RWPE2 (cell line): ENCODE data around the gene NCAM1.

Experiments used
- ATAC-seq: fragments of 200-7000 bp; cut with Tn5 transposase; 3 replicates; pipeline ENCODE4 v1.9.1; 2021; ENCODE audit warnings: low read depth
- DNase-seq: peaks from one replicate; pipeline ENCODE4 v3.0.0-alpha.2; 2020; ENCODE audit warnings: low spot score
- H3K27ac ChIP-seq: fragments of 450-650 bp; 2 replicates; pipeline ENCODE4 v1.5.1; 2017; ENCODE audit warnings: mild to moderate bottlenecking; ENCODE audit not compliant: poor library complexity, severe bottlenecking
- H3K27me3 ChIP-seq: fragments of 250-450 bp; sonication (Bioruptor Pico); 2 replicates; pipeline ENCODE4 v1.5.1; 2021; ENCODE audit warnings: mild to moderate bottlenecking, moderate library complexity; ENCODE audit not compliant: insufficient read depth, poor library complexity, severe bottlenecking
- H3K36me3 ChIP-seq: fragments of 250-450 bp; sonication (Bioruptor Pico); 2 replicates; pipeline ENCODE4 v1.5.1; 2020; ENCODE audit warnings: low read depth, mild to moderate bottlenecking, moderate library complexity
- H3K4me1 ChIP-seq: fragments of 250-450 bp; sonication (Bioruptor Pico); 2 replicates; pipeline ENCODE4 v1.5.1; 2021; ENCODE audit warnings: mild to moderate bottlenecking, moderate library complexity; ENCODE audit not compliant: insufficient read depth, poor library complexity, severe bottlenecking
- H3K4me3 ChIP-seq: fragments of 250-450 bp; sonication (Bioruptor Pico); 2 replicates; pipeline ENCODE4 v1.5.1; 2021; ENCODE audit warnings: mild to moderate bottlenecking, moderate library complexity; ENCODE audit not compliant: severe bottlenecking
- H3K9me3 ChIP-seq: fragments of 250-450 bp; sonication (Bioruptor Pico); 2 replicates; pipeline ENCODE4 v1.5.1; 2021; ENCODE audit warnings: mild to moderate bottlenecking, moderate library complexity; ENCODE audit not compliant: severe bottlenecking
- TF ChIP-seq, protein P1 (sequence below): fragments of 450-650 bp; IDR thresholded peaks from one replicate; pipeline ENCODE4 v1.5.1; 2017; ENCODE audit warnings: mild to moderate bottlenecking, moderate library complexity; ENCODE audit not compliant: poor library complexity, severe bottlenecking

NCAM1 gene

DNA sequence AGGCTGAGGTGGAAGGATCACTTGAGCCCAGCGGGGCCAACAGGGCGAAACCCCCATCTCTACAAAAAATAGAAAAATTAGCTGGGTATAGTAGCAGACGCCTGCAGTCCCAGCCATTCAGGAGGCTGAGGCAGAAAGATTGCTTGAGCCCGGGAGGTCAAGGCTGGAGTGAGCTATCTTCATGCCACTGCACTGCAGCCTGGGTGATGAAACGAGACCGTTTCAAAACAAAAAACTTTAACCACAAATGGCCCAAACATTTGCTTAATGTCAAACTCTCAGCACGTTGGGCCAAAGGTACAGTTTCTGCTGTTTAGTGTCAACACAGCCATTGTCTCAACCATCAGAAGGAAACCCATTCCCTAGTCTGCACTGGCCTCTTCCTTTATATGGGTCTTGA is 284.0 kb downstream of the NCAM1 start:
- Histone ChIP-seq H3K27me3 (no peaks in the 10 kb centered on the region), H3K36me3 (no peaks in the 10 kb centered on the region), H3K9me3 (no peaks in the 10 kb centered on the region), H3K4me3 (no peak overlapping the region), H3K27ac (no peak overlapping the region), H3K4me1 (no peaks in the 10 kb centered on the region)
- no peak for DNase-seq
- TF ChIP-seq, protein P1, sequence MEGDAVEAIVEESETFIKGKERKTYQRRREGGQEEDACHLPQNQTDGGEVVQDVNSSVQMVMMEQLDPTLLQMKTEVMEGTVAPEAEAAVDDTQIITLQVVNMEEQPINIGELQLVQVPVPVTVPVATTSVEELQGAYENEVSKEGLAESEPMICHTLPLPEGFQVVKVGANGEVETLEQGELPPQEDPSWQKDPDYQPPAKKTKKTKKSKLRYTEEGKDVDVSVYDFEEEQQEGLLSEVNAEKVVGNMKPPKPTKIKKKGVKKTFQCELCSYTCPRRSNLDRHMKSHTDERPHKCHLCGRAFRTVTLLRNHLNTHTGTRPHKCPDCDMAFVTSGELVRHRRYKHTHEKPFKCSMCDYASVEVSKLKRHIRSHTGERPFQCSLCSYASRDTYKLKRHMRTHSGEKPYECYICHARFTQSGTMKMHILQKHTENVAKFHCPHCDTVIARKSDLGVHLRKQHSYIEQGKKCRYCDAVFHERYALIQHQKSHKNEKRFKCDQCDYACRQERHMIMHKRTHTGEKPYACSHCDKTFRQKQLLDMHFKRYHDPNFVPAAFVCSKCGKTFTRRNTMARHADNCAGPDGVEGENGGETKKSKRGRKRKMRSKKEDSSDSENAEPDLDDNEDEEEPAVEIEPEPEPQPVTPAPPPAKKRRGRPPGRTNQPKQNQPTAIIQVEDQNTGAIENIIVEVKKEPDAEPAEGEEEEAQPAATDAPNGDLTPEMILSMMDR = no peak
- ATAC-seq = no peak

DNA sequence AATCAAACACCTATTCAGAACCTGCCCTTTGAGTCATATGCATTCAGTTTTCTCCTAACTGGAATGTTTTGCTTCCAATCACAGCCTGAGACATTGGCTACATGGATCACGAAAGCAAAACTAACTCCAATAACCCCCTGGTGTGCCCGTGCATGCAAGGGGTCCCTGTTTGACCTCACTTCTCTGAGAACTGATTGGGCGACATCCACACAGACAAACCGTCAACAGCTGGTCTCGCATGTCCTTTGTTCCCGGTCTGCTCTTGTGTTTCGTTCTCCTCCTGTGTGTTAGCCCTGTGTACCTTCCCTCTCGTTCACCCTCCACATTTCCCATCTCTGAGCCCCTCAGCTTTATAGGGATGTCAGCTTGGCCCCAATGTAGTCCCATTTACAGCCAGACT is 286.0 kb downstream of the NCAM1 start:
- DNase-seq (no peak), ATAC-seq (no peak)
- TF ChIP-seq, protein P1 = no peak

DNA sequence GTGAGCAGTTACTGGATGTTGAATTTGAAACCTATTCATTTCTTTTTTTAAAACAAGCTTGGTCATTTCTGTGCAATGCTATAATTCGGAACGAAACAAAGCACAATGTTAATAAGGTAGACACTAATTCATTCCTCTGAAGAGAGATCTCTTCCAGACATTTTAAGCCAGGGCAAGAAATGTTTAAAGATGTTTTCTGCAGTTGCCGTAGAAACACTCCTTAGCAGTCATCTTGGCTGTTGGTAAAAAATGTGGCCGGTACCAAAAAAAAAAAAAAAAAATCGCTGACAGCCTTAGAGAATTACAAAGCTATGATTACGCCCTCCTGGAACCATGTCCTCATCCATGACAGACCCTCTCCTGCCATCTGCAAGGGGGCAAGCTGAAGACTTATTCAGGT is 286.7 kb downstream of the NCAM1 start:
- Histone ChIP-seq H3K36me3 (no peaks in the 10 kb centered on the region), H3K4me1 (peaks cover 6% of the 10 kb centered on the region), H3K9me3 (no peaks in the 10 kb centered on the region), H3K27ac (no peak overlapping the region), H3K4me3 (no peak overlapping the region), H3K27me3 (no peaks in the 10 kb centered on the region)
- no peak for ATAC-seq
- TF ChIP-seq, protein P1 = no peak
- no peak for DNase-seq

More for the DNA sequence above, 286.0 kb downstream of the NCAM1 start:
- H3K27ac ChIP-seq = no peak overlapping the region
- no peaks in the 10 kb centered on the region for H3K36me3 ChIP-seq
- no peaks in the 10 kb centered on the region for H3K9me3 ChIP-seq
- H3K4me3 ChIP-seq = no peak overlapping the region
- no peaks in the 10 kb centered on the region for H3K27me3 ChIP-seq
- peaks cover 6% of the 10 kb centered on the region for H3K4me1 ChIP-seq

DNA sequence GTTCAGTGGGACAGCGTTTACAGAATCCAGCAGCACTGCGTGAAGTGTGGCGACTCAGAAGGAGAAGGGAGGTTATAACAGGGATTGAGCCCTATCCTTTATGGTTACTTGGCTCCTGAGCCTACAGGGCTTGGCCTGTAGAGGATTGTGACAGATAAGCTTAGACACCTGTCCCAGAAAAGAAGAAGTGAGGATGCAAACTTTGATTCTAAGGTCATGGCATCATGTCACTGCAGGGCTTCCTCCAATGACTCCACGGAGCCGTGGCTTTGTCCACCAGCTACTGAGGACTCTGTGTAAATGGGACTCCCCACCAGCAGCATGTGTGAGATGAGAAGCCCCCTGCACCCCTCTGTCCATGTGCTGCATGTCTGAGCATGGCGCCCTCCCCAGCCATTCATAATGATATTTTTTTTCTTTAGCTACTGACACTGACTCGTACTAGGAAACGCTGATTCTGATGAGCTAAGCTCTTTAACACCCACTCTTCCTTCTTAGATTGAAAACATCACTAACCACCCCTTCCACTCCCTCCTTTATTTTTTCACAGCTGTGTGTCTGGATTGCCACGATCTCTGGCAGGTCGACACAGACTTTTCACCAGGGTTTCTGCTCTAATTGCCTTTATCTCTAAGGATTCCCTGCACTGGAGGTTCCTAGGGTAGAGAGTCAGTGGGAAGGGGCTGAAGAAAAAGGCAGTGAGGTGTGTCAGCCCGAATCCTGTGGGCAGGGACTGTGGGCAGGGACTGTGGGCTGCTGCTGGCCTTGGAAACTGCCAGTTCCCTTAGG is 287.7 kb downstream of the NCAM1 start:
- TF ChIP-seq, protein P1 = no peak
- Histone ChIP-seq H3K4me3 (no peak overlapping the region), H3K9me3 (no peaks in the 10 kb centered on the region), H3K27ac (no peak overlapping the region), H3K36me3 (no peaks in the 10 kb centered on the region), H3K27me3 (no peaks in the 10 kb centered on the region), H3K4me1 (peaks cover 6% of the 10 kb centered on the region)
- DNase-seq (no peak), ATAC-seq (no peak)

DNA sequence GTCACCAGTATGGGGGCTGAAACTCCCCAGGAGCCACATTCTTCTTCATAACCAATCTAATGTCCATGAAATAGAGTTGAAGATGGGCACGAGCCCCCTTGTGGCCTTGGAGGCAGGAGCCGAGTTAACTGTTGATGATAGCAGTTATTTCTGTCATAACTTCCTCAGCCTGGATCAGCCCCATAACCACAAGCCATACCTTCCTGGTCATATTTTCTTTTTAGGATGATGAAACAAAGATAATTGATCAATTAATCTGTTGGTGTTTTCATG is 288.2 kb downstream of the NCAM1 start:
- no peaks in the 10 kb centered on the region for H3K36me3 ChIP-seq

More for the DNA sequence above, 288.2 kb downstream of the NCAM1 start:
- ATAC-seq (no peak), DNase-seq (no peak)
- Histone ChIP-seq H3K4me3 (no peak overlapping the region), H3K4me1 (peaks cover 8% of the 10 kb centered on the region), H3K27me3 (no peaks in the 10 kb centered on the region), H3K9me3 (no peaks in the 10 kb centered on the region), H3K27ac (no peak overlapping the region)
- TF ChIP-seq, protein P1 = no peak
